D721Med (cell line): Measurements from ENCODE around the gene RYR1.
"Not testable (repeated sequence)": the region's sequence is repeated elsewhere in the genome, so short reads cannot be mapped to it uniquely, and the experiment has no call there.

Experiments
- DNase-seq: peaks from one replicate; pipeline ENCODE4 v3.0.0; 2011; ENCODE audit warnings: low spot score; ENCODE audit not compliant: insufficient read length
- FAIRE-seq: peaks from 2 replicates; lab custom pipeline; 2011; peaks lifted over from hg19 to GRCh38; lab: Jason Lieb, UNC
- TF ChIP-seq, protein P1 (sequence below): IDR thresholded peaks from 2 replicates; pipeline ENCODE4 v1.5.1; 2012; ENCODE audit warnings: mild to moderate bottlenecking, control low read depth; ENCODE audit not compliant: insufficient read depth; ENCODE audit errors: missing control alignments

Gene RYR1

GRCh38 chr19:38564981-38565690 lies 131.6 kb downstream of the RYR1 start:
- DNase-seq (no peak), FAIRE-seq (no peak)
- TF ChIP-seq, protein P1, sequence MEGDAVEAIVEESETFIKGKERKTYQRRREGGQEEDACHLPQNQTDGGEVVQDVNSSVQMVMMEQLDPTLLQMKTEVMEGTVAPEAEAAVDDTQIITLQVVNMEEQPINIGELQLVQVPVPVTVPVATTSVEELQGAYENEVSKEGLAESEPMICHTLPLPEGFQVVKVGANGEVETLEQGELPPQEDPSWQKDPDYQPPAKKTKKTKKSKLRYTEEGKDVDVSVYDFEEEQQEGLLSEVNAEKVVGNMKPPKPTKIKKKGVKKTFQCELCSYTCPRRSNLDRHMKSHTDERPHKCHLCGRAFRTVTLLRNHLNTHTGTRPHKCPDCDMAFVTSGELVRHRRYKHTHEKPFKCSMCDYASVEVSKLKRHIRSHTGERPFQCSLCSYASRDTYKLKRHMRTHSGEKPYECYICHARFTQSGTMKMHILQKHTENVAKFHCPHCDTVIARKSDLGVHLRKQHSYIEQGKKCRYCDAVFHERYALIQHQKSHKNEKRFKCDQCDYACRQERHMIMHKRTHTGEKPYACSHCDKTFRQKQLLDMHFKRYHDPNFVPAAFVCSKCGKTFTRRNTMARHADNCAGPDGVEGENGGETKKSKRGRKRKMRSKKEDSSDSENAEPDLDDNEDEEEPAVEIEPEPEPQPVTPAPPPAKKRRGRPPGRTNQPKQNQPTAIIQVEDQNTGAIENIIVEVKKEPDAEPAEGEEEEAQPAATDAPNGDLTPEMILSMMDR: no peak

- no peak for DNase-seq
- FAIRE-seq: no peak
- TF ChIP-seq, protein P1: no peak
Measured at GRCh38 chr19:38565691-38566105, 132.2 kb downstream of the RYR1 start.

DNA sequence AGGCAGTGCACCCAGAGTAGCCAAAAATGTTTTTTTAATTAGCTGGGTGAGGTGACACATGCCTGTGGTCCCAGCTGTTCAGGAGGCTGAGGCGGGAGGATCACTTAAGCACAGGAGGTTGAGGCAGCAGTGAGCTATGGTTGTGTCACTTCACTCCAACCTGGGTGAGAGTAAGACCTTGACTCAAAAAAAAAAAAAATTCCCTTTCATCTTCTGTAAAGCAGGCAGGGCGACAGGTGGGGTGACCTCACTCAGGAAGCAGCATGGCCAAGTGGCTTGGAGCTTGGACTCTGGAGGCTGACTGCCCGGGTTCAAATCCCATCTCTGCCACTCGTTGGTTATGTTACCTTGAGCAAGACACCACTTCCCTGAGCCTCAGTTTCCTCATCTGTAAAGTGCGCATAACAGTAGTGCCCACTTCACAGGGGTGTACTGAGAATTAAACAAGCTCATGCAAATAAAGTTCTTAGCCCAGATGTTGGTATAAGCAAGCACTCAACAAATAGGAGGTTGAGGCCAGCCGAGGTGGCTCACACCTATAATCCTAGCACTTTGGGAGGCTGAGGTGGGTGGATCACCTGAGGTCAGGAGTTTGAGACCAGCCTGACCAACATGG lies 136.0 kb downstream of the RYR1 start:
- DNase-seq (no peak), FAIRE-seq (no peak)
- TF ChIP-seq, protein P1: no peak

DNA sequence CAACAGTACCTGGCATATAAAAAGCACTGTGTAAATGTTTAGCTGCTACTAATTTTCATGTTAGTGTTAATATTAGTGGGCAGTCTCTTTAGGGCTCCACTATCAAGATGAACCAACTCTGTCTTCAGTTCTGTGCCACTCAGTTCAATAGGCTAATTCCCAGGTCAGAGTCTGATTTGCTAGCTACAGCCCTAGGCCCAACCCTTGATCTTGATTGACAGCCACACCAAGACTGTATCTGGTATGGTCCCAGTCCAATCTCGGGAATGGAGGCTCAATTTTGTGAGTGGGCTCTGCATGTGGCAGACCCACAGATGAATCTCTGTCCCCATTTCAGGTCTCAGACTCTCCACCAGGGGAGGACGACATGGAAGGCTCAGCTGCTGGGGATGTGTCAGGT lies 138.2 kb downstream of the RYR1 start:
- FAIRE-seq (no peak), DNase-seq (no peak)
- TF ChIP-seq, protein P1: no peak

GRCh38 chr19:38577826-38578225 lies 144.3 kb downstream of the RYR1 start:
- DNase-seq: no peak
- TF ChIP-seq, protein P1: no peak
- FAIRE-seq: no peak

- FAIRE-seq, DNase-seq: not testable (repeated sequence)
Measured at GRCh38 chr19:38579304-38579703, 145.8 kb downstream of the RYR1 start.

- DNase-seq (no peak), FAIRE-seq (no peak)
- TF ChIP-seq, protein P1: no peak
Measured at GRCh38 chr19:38580080-38580479, 146.6 kb downstream of the RYR1 start.
